ENCODE data around the gene RBP3. TPM values are rescaled to one million over a fixed set of nuclear protein-coding genes. Genes with fewer than 3 reads are reported as not detected.

Gene RBP3
- total and polyA plus RNA-seq, 11 donors: not detected

GRCh38 chr10:47349941-47350371 lies 1.8 kb downstream of the RBP3 start:
- DNase-seq (no peak), ATAC-seq (no peak)
- Histone ChIP-seq H3K9me3 (no peaks in the 10 kb centered on the region), H3K27me3 (peaks cover 0 to 5% (median 0%) of the 10 kb centered on the region in 9 donors), H3K36me3 (no peaks in the 10 kb centered on the region), H3K4me3 (no peak overlapping the region), H3K4me1 (no peaks in the 10 kb centered on the region), H3K27ac (no peak overlapping the region)
- TF ChIP-seq POLR2A (IDR thresholded peaks at IDR 0.05): no peak
- TF ChIP-seq, protein P1, sequence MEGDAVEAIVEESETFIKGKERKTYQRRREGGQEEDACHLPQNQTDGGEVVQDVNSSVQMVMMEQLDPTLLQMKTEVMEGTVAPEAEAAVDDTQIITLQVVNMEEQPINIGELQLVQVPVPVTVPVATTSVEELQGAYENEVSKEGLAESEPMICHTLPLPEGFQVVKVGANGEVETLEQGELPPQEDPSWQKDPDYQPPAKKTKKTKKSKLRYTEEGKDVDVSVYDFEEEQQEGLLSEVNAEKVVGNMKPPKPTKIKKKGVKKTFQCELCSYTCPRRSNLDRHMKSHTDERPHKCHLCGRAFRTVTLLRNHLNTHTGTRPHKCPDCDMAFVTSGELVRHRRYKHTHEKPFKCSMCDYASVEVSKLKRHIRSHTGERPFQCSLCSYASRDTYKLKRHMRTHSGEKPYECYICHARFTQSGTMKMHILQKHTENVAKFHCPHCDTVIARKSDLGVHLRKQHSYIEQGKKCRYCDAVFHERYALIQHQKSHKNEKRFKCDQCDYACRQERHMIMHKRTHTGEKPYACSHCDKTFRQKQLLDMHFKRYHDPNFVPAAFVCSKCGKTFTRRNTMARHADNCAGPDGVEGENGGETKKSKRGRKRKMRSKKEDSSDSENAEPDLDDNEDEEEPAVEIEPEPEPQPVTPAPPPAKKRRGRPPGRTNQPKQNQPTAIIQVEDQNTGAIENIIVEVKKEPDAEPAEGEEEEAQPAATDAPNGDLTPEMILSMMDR (IDR thresholded peaks at IDR 0.05): no peak
- WGBS, 4 donors: 95 to 96% (median 96%) methylated on average over 24 to 31 of the region's 31 CpGs
- intact Hi-C loops (cut with DNase I): no loop called here

DNA sequence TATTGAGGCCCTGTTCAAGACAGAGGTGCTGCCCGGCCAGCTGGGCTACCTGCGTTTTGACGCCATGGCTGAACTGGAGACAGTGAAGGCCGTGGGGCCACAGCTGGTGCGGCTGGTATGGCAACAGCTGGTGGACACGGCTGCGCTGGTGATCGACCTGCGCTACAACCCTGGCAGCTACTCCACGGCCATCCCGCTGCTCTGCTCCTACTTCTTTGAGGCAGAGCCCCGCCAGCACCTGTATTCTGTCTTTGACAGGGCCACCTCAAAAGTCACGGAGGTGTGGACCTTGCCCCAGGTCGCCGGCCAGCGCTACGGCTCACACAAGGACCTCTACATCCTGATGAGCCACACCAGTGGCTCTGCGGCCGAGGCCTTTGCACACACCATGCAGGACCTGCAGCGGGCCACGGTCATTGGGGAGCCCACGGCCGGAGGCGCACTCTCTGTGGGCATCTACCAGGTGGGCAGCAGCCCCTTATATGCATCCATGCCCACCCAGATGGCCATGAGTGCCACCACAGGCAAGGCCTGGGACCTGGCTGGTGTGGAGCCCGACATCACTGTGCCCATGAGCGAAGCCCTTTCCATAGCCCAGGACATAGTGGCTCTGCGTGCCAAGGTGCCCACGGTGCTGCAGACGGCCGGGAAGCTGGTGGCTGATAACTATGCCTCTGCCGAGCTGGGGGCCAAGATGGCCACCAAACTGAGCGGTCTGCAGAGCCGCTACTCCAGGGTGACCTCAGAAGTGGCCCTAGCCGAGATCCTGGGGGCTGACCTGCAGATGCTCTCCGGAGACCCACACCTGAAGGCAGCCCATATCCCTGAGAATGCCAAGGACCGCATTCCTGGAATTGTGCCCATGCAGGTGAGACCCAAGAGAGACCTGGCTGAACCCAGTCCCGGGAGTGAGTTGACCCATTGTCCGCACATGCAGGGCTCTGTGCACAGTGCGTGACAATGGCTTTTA lies 2.8 kb downstream of the RBP3 start:
- Histone ChIP-seq H3K4me1 (no peaks in the 10 kb centered on the region), H3K36me3 (no peaks in the 10 kb centered on the region), H3K27me3 (peaks cover 0 to 5% (median 0%) of the 10 kb centered on the region in 9 donors), H3K9me3 (no peaks in the 10 kb centered on the region), H3K27ac (no peak overlapping the region), H3K4me3 (no peak overlapping the region)
- 93 to 97% (median 95%) methylated on average over 30 to 39 of the region's 39 CpGs for WGBS, 4 donors
- no peak for ATAC-seq
- no peak for DNase-seq
- no peak for TF ChIP-seq POLR2A (IDR thresholded peaks at IDR 0.05)
- TF ChIP-seq, protein P1 (IDR thresholded peaks at IDR 0.05): no peak
- intact Hi-C loops (cut with DNase I): no loop called here

DNA sequence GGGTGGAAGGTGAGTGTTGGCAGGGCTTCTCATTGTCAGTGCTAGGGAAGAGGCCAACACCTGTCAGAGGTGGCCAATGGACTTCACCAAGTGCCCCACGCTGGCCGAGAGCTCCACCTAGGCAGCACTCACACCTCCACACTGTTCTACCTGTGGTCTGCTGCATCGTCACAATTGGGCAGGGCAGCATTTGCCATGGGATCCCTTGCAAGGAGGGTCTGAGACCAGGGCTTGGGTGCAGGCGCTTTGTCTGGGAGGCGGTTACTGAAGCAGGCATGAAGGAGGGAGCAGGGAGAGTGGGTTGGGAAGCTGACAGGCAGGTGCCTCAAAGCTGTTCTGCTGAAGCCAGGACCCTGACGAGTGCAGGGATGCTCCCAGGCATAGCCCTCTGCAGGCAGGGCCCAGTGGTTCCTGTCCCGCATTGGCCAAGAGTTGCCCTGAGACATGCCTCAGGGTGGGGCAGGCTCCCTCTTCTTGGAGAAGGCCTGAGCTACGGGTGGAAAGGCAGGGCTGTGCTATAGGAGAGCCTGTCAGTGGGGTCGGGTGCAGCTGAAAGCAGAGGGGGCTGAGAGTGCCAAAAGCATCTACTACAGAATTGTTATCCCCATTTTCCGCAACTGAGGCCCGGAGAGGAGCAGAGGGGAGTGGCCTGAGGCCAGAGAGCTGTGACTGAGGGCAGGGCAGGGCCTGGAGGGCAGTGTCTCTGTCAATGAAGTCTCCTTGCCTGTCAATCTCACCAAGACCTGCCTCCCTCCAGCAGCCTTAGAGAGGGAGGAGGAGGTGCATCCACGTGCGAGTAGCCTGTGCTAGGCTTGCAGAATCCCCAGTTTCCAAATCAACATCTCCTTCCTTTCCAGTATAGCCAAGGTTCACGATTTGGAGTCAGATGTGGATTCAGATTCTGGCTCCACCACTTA lies 4.0 kb downstream of the RBP3 start:
- intact Hi-C loops (cut with DNase I): no loop called here

More for the DNA sequence above, 4.0 kb downstream of the RBP3 start:
- Histone ChIP-seq H3K4me1 (no peaks in the 10 kb centered on the region), H3K36me3 (no peaks in the 10 kb centered on the region), H3K9me3 (no peaks in the 10 kb centered on the region), H3K27ac (no peak overlapping the region), H3K4me3 (no peak overlapping the region), H3K27me3 (peaks cover 0 to 5% (median 0%) of the 10 kb centered on the region in 9 donors)
- TF ChIP-seq, protein P1 (IDR thresholded peaks at IDR 0.05): no peak
- no peak for TF ChIP-seq POLR2A (IDR thresholded peaks at IDR 0.05)
- WGBS, 4 donors: 75 to 83% (median 80%) methylated on average over 11 to 14 of the region's 14 CpGs
- ATAC-seq: no peak
- DNase-seq: no peak

Data from heart left ventricle (tissue), 16 donors.